Fibroblast of mammary gland (primary cell): ENCODE measurements around the gene CHRM3.

Experiments
- DNase-seq: peaks from one replicate; pipeline ENCODE4 v3.0.0-alpha.2; 2010; ENCODE audit warnings: low read depth
- H3K4me3 ChIP-seq: 2 replicates; pipeline ENCODE4 v1.5.1; 2011; ENCODE audit warnings: low read depth, mild to moderate bottlenecking, low read length, moderate library complexity; ENCODE audit not compliant: control insufficient read depth
- TF ChIP-seq, protein P1 (sequence below): conservative IDR thresholded peaks from 2 replicates; pipeline ENCODE4 v1.5.1; 2011; ENCODE audit warnings: low read depth, low read length, inconsistent platforms; ENCODE audit not compliant: control insufficient read depth, insufficient read depth

CHRM3 gene

DNA sequence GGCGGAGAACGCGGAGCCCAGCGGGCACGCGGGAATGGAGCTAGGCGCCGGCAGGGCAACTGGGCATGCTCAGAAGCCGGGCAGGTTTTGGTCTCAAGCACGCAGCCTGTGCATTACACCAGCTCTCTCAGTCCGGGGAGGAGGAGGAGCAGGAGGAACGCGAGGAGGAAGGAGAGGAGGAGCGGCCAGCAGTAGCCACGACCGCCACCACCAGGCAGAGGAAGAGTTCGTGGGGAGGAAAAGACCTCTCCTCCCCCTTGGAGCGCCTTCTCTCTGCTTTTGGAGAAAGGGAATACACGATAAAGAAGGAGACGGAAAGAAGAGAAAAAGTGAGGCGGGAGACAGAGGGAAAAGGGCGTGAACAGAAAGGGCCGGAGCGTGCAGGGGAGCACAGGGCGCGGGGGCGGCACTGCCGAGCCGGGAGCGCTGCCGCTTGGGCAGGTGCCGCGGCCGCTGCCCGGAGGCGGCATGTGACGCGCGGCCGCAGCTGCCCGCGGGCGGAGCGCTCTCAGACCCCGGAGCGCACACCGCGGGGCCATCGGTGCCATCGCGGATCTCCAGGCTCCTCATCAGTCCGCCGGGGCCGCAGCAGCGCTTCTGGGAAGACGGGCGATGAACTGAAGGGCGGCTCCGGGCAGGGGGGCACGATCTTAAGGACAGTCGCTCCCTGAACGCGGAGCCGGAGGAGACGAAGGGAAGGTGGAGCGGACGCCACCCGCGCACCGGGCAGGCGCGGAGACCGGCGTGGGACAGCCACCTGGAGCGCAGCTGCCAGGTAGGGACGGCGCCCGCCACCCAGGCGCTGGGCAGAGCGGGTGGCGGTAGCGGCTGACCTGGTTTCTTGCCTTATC, at the start of gene CHRM3:
CHRM3 (plus strand) TSS at position 116 of the 851 bp plus-strand sequence. CDS start 520,884 bp downstream, outside the sequence.
- no peak within 1 kb of the TSS for H3K4me3 ChIP-seq
- TF ChIP-seq, protein P1, sequence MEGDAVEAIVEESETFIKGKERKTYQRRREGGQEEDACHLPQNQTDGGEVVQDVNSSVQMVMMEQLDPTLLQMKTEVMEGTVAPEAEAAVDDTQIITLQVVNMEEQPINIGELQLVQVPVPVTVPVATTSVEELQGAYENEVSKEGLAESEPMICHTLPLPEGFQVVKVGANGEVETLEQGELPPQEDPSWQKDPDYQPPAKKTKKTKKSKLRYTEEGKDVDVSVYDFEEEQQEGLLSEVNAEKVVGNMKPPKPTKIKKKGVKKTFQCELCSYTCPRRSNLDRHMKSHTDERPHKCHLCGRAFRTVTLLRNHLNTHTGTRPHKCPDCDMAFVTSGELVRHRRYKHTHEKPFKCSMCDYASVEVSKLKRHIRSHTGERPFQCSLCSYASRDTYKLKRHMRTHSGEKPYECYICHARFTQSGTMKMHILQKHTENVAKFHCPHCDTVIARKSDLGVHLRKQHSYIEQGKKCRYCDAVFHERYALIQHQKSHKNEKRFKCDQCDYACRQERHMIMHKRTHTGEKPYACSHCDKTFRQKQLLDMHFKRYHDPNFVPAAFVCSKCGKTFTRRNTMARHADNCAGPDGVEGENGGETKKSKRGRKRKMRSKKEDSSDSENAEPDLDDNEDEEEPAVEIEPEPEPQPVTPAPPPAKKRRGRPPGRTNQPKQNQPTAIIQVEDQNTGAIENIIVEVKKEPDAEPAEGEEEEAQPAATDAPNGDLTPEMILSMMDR, result no peak
- DNase-seq, result no peak

DNA sequence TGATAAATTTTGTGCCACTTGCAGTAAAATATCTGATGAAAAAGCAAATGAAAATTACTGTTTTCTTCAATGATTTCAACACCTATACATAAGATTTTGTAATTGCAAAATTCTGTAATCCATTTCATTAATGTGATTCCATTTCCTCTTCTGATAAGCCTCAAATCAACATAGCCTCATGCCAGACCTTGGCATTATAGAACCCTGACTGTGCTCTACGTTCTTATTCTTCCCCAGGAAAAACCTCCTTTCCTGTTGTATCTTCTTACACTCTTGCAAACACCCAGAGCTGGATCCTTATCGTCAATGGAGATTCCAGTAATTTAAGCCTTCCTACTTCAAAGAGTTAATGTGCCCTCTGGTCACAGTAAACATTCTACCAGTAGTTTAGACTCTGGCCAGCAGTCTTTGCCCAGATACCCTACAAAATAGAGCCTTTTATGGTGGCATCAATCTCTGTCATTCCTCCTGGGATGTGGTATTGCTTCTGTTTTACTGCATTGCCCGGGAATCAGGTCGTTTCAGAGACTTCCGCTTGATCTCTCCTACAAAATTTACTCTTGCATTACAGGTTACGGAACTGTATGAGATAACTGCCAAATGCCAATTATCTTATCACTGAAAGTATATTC, 48.5 kb upstream of the CHRM3 start:
- DNase-seq, result no peak
- TF ChIP-seq, protein P1, result no peak
- no peak overlapping the region for H3K4me3 ChIP-seq

GRCh38 chr1:239347776-239348175, 38.6 kb upstream of the CHRM3 start:
- TF ChIP-seq, protein P1, result no peak
- H3K4me3 ChIP-seq, result no peak overlapping the region
- DNase-seq, result no peak

DNA sequence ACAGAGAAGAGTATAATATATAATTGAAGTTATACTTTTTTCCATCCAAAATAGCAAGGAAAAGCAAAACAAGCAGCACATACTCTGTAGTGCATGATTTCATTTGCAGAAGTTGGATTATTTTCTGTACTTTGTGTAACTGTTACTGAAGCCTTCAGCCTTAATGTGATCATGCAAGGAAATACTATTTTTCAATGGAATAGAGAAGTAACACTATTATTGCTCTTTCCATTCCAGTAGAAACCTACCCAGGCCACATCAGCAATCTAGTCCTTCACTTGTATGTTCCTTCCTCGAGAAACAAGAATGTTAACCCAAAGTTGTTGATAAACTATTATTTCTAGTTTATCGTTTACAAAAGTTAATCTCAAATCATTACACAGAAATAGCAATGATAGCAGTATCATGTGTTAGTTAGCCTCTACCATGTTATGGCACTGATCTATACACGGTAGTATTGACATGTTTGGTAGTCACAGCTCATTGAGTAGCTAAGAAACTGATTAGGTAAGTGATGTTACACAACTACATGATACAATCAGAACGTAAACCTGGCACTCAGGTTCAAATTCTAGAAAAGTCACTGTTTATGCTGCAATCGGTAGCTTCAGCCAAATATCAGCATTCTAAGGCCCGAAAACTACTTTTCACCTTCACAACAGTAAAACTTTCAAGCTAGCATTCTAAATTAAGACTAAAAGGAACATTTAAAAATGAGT, 37.6 kb upstream of the CHRM3 start:
- no peak for DNase-seq
- TF ChIP-seq, protein P1, result no peak
- no peak overlapping the region for H3K4me3 ChIP-seq

GRCh38 chr1:239349699-239350098, 36.7 kb upstream of the CHRM3 start:
- TF ChIP-seq, protein P1, result no peak
- DNase-seq, result no peak
- H3K4me3 ChIP-seq, result no peak overlapping the region

GRCh38 chr1:239353536-239353935, 32.8 kb upstream of the CHRM3 start:
- DNase-seq, result no peak
- TF ChIP-seq, protein P1, result no peak
- no peak overlapping the region for H3K4me3 ChIP-seq
